NOMO-1 treated with dmso at 0.1 percent for 144 hours (cell line): ENCODE results near the gene FFAR2.
A peak's percentile ranks its signal among the peaks of the same experiment; 100 is the strongest.
"Not testable (repeated sequence)": the region's sequence is repeated elsewhere in the genome, so short reads cannot be mapped to it uniquely, and the experiment has no call there.

Experiments
- DNase-seq: peaks from one replicate; lab custom pipeline; 2025; ENCODE audit not compliant: unreplicated experiment; lab: John Stamatoyannopoulos, UW

FFAR2 gene

DNA sequence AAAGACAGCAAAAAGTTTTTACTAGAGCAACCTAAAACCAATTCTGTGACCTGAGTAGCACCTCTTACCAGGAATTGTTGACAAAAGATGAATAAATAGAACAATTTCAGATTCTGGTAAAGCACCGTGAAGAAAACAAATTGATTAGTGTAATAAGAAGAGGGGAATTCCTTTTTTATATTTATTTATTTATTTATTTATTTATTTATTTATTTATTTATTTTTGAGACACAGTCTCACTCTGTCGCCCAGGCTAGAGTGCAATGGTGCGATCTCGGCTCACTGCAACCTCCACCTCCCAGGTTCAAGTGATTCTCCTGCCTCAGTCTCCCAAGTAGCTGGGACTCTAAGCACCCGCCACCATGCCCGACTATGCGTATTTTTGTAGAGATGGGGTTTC lies 24.7 kb upstream of the FFAR2 start:
- DNase-seq = not testable (repeated sequence)

DNA sequence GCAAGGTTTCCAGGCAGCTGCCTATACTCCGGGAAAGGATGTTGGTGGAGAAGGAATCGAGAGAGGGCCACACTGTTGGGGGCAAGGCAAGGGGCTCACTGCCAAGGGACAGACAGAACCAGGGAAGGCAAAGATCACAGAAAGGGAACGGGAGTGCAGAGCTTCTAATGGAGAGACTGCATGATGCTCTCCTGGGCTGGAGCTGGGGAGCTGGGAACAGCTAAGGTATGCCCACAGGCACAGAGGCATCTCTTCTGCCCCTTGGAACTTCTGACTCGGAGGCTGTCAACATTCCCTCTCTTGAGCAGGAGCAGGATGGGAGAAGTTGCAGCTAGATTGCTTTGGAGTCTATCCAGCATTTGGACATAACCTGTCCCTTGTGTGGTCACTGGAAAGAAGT lies 22.4 kb upstream of the FFAR2 start:
- no peak for DNase-seq

DNA sequence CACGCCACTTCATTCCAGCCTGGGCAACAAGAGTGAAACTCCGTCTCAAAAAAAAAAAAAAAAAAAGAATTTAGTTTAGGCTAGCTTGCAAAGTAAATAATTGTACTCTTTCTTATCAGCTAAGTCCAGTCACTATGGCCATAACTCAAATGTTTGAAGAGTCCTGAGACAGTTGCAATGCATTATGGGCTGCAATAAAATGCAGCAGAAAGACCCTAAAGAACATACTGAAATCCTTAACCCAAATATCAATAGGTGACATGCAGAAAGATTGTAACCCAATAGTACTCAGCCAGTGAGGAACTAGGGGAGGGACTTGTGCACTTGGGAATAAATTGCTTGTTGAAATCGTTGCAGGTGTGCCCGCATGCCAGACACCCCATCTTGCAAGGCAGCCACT lies 20.9 kb upstream of the FFAR2 start:
- no peak for DNase-seq

DNA sequence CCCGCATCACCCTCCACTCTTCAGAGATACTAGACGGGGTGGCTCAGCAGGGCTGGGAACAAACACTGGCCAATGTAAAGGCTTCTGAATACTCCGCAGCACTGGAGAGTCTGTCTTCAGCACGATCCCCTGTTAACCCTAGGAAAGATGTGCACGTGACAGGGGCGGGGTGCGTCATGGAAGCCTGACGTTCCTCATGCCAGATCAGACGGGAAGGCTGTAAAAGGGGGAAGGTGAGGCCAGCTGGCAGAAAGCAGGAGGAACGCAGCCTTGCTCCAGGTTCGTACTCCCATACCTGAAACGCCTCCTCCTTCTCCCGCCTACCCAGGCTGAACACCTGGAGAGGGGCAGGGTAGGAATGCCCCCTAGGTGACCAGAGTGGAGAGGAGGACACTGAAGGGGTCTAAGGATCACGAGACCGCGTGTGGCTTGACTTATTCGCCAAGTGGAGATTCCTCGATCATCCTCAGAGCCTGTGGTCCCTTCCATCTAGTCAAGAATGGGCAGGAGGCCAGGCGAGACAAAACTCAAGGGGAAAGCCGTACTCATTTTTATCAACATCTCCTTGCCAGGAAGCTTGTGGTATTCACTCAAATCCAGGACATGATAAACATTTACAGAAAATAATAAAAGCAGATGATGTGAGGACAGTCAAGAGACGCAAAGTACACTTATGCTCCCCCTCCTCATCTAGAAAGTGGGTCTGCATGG lies 18.2 kb upstream of the FFAR2 start:
- DNase-seq = no peak

DNA sequence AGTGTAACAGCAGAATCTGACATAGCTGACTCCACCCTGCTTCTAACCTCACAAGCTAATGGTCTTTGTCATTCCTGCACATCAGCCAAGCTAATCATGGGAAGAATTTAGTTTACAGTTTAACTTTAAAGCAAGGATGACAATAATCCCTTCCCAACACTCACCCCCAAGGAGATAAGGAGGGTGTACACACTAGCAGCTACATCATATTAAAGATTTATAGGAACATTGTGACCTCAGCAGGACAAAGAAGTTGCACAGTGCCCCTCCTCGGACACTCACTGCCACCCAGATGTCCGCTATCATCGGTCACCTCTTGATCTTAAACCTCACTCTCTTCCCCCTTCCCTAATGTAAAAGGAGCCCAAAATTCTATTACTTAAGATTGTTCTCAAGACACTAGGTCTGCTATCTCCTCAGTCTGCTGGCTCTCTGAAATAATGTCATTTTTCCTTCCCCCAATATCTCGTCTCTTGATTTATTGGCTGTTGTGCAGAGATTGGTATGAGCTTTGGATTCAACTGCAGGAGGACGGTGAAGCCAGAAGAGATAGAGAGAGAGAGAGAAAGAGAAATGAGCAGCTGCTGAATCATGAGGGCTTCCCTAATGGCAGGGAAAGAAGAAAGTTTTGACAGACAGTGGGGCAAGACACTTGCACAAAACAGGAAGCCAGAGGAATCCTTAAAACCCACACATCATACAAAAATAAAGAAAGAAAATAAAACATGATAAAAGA lies 17.5 kb upstream of the FFAR2 start:
- peak; percentile 49 for DNase-seq

DNA sequence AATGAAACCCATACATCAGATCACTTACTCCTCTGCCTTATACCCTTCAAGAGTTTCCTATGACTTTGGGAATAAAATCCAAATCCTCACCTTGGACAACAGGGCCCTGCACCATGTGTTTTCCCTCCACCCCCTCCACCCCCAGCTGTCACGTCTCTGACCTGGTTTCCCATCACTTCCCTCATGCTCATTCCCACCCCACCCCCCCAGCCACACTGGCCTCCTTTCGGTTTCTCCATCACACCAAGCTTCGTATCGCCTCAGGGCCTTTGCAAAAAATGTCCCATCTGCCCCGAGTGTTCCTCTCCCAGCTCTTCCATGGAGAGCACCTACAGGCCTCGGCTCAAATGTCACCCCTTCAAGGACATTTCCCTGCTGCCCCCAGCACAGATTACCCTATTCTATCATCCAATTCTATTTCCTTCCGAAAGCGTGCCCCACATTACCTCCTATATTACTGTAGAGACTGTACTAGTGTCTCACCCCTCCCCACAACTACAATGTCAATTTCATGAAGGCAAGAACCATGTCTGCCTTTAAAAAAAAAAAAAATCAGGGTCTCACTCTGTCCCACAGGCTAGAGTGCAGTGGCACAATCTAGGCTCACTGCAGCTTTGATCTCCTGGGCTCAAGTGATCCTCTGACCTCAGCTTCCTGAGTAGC lies 16.8 kb upstream of the FFAR2 start:
- no peak for DNase-seq

DNA sequence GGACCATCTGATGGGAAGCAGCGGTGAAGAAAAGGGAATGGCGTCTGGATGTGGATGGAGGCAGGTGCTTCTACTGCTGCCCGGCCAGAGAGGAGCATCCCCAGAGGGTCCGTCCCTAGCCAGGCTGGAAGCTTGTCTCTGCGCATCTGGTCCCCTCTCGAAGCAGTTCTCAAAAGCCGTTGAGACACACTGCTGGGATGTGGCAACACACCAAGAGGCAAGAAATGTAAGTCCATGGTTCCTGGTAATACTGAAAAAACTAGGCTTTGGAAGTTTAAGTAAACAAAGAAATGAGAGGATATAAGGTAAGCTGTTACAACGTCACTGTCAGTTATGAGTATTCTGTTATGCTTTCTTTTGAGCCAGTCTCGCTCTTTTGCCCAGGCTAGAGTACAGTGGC lies 15.1 kb upstream of the FFAR2 start:
- DNase-seq = no peak

DNA sequence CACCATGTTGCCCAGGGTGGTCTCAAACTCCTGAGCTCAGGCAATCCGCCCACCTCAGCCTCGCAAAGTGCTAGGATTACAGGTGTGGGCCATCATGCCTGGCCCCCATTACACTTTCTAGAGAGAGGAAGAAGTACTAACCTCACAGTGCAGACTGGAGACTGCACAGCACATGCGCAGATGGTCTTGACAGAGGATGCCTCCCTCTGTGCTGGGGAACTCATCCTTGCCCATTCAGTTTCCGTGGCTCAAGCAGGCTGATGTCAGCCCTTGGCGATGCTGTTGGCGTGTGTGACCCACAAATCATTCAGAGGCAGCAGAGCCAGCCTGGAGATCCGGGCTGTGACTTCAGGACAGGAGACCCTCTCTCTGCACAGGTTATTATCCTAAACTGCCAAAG lies 14.6 kb upstream of the FFAR2 start:
- DNase-seq = no peak

DNA sequence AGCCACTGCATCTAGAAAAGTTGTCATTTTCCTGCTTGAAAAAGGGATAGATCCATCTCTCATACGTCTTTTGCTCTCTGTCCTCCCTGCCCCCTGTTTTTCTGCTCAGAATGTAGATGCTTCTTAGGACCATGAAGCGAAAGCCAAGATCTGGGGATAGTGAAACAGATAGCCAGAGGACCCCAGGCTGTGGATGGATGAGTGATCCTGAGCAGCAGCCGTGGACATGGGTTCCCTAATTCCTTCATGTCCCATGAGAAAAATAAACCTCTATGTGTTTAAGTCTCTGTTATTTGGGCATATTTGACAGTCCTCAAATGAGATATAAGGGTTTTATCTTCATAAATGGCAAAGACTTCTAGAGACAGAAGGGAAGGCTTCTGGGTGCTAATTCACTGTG lies 12.2 kb upstream of the FFAR2 start:
- no peak for DNase-seq

DNA sequence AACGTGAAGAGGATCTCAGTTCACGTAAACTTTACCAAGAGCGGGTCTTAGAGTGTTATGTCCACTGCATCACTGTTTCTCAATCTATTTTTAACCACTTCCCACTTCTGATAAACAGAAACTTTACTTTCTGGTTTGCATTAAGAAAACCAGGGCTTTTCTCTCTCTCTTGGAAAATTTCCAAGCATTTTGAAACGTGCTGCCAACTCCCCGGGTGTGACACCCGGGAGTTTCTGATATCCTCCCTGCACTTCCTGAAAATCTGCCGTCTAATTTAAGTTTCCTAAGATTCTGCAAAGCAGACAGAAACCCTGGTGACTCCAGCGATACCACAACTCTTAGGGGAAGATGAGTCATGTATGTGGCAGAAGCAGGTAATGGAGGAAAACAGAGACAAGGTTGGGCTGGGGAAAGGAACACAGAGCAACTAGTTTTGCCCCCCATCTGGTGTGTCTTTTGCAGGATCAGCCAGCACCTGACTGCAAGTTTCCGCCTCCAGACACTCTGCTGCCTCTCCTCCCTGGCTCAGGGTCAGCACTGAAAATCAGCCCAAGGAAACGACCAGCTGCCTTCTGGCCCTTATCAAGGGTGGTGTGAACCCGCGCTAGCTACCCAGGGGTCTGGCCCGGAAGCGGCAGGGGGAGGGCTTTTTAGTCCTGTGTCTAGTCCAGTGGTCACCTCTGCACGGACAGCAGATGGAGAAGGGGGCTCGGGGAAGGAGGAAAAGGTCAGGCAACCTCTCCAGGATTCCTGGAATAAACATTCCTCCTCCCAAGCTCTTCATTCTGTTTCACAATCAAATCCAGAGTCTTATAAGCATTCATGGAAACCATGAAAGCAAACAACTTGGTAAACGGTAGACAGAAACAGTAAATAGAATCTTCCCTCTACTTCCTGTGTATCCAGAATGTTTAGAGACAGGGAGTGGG lies 11.3 kb upstream of the FFAR2 start:
- peak; percentile 71 for DNase-seq

DNA sequence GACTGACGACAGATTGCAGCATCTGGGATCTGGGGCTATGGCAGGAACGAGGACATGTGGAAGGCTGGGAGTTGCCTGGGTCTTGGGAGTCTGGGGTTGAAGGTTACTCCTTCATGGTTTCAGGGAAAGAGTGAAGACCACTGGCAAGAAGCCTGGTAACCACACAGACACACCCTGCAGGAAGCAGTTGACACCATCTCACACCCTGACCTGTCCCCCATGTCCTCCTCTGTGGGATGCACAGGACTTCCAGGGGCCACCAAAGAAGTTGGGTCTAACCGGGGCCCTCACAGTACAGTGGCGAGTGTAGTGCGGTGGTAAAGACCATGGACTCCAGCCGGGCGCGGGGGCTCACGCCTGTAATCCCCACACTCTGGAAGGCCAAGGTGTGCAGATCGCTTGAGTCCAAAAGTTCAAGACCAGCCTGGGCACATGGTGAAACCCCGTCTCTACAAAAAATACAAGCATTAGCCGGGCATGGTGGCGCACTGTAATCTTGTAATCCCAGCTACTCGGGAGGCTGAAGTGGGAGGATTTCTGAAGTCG lies 10.6 kb upstream of the FFAR2 start:
- DNase-seq = no peak

DNA sequence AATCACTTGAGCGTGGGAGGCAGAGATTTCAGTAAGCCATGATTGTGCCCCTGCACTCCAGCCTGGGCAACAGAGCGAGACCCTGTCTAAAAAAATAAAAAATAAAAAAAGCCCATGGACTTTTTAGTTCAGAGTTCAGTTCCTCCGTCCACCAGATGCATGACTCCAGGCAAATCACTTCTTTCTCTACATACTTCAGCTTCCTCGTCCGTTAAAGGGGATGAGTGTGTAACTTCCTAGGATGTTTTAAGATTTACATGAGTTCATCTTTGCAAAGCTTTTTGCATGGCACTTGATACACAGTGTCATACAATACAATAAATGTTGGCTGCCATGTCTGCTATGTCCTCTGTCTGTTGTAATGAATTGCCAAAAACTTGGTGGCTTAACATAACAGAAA lies 10.0 kb upstream of the FFAR2 start:
- no peak for DNase-seq

DNA sequence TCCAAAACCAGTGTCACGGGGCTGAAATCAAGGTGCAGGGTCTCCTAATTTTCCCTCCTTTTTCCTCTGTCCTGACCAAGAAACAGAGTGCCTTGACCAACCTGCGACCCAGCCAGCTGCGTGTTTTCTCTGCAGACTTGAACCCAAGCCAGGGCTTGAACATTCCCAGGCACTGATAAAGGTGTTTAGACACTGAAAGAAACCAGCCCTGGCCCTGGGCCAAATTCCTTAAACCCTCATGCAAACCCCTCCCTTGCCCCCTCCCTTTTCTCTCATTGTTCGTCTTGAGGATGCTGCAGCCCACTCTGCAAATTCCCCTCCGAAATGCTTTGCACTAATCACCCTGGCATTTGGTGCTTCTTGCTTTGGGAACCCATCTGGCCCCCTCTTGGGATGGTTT lies 9.5 kb upstream of the FFAR2 start:
- DNase-seq = no peak

DNA sequence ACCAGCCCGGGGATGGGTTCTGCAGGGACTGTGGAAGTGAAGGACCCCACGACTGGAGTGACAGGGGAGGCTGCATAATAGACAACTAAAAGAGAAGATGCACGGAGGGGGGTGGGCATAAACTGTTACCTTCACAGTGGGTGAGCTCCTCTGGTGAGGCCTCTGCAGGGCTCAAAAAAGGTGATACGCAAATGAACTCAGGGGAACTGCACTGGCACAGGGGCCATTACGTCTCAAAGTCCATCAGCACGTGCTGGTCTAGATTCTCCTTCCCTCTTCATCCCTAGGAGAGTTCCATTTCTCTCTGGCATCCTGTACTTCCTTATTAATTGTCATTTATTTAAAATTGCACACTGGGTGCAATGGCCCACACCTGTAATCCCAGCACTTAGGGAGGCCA lies 8.1 kb upstream of the FFAR2 start:
- DNase-seq = no peak

DNA sequence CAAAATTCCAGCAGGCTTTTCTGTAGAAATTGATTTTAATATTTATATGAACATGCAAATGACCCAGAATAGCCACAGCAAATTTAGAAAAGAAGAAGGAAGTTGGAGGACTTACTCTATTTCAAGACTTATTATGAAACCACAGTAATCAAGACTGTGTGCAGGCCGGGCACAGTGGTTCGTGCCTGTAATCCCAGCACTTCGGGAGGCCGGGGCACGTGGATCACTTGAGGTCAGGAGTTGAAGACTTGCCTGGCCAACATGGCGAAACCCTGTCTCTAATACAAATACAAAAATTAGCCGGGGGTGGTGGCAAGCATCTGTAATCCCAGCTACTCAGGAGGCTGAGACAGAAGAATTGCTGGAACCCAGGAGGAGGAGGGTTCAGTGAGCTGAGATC lies 6.0 kb upstream of the FFAR2 start:
- peak; percentile 72 for DNase-seq

DNA sequence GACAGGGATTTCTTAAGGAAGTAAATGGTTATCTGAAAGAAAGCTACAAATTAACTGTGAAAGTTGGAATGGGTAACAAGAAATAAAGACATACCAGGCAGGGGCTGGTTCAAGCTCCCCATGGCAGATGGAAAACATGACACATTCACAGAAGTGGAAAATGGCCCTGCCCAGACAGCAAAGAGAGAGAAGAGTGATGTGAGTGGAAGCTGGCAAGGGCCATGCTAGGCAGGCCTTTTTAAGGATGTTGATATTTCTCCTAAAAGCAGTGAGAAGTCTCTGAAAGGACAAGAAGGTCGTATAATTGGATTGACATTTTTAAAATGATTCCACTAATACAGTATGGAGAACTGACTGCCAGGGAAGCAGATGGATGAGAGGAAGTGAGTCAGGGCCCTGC lies 3.3 kb upstream of the FFAR2 start:
- DNase-seq = no peak

DNA sequence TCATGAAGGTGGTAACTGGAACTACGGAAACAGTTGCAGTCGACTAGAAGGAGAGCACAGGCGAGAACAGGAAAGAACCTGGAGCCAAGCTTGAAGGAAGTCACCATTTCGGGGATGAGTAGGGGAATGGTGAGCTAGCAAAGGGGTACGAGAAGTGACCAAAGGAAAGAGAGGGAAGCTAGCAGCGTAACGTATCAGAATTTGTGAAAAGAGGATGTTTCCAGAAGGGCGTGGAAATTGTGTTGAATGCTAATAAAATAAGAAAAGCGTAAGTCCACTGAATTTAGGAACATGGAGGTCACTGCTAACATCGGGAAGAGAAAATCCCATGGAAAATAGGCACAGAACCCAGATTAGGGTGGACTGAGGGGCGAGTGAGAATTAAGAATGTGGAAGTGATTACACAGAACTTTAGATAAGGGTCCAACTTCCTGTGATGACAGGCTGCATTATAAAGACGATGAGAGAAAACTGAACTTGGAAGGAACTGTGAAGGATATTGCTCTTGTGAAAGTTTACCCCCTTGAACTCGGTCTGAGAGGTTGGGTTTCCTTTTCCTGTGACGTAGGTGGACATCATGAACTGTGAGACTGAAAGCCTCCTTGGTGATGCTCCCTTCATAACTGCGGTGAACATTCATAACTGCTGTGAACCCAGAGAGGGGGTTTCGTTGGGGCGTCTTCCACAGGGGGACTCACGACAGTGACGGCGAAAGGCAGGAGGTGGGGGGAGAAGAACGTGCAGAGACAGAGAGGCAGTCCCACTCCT lies 2.0 kb upstream of the FFAR2 start:
- DNase-seq = peak; percentile 12

DNA sequence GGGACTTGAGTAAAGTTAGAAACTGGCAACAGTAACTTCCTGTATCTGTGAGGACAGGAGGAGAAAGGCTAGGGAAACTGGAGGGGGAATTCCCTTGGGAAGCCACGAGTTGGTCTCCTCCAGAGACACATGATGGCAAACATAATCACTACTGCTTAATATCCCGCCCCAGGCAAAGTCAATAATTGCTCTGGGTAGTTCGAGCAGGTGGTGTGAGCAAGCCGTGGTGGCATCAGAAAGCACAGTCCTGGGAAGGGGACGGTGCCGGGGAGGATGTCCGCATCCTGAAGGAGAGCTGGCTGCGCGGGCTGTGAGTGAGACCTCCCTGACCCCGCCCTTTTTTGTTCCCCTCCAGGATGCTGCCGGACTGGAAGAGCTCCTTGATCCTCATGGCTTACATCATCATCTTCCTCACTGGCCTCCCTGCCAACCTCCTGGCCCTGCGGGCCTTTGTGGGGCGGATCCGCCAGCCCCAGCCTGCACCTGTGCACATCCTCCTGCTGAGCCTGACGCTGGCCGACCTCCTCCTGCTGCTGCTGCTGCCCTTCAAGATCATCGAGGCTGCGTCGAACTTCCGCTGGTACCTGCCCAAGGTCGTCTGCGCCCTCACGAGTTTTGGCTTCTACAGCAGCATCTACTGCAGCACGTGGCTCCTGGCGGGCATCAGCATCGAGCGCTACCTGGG lies 1.4 kb downstream of the FFAR2 start:
- DNase-seq = no peak

DNA sequence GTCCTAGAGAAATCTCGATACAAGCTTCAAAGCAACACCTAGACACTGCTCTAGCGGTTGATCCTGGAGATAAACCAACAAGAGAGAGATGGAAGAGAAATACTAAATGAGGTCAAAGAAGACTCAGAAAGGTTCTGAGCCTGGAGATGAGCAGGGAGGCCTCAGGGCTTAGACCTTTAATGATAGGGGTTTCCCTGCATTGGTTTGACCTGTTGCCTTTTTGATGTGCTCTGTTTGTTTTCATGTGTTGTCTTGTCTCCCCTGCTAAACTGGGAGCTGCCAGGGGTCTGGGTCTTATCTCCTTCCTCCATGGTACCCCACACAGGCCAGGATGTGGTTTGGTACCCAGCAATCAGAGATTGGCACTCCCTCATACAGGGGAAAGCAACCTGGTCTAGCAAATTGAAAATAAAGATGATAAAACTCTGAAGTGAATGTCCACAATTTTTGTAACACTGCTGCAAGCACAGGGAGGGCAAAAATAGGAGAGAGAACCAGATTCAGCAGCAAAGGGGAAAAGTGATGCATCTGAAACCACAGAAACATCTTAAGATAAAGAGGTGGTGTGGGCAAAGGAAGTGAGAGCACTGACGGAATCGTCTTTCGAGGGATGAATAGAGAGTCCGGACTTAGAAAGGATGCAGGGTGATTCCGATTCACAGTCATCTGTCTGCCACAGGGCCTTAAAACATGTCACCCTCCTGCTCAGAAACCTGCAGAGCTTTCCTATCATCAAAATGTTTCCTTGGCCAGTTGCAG lies 3.5 kb downstream of the FFAR2 start:
- DNase-seq = no peak
